IgD-negative memory B cell (primary cell): Measurements from ENCODE around the gene RTKN2. TPM values are rescaled to one million over a fixed set of nuclear protein-coding genes. Genes with fewer than 3 reads are reported as not detected.

ENCODE experiments used
- H3K27ac Mint-ChIP-seq, 3 donors: one replicate each; pipeline ENCODE4 v1.8.0; 2020 to 2022; ENCODE audit warnings: mild to moderate bottlenecking in 3 of 3, mixed read lengths in 3 of 3, moderate library complexity in 1 of 3
- H3K27me3 Mint-ChIP-seq: one replicate; pipeline ENCODE4 v1.8.0; 2021; ENCODE audit warnings: mixed read lengths
- H3K36me3 Mint-ChIP-seq: one replicate; pipeline ENCODE4 v1.8.0; 2020; ENCODE audit warnings: mild to moderate bottlenecking, mixed read lengths
- H3K4me1 Mint-ChIP-seq, 3 donors: one replicate each; pipeline ENCODE4 v1.8.0; 2020 to 2022; ENCODE audit warnings: mixed read lengths in 3 of 3, mild to moderate bottlenecking in 1 of 3
- H3K4me3 Mint-ChIP-seq, 4 donors: one replicate each; pipeline ENCODE4 v1.8.0; 2020 to 2022; ENCODE audit warnings: mild to moderate bottlenecking in 4 of 4, mixed read lengths in 4 of 4, moderate library complexity in 3 of 4
- H3K9me3 Mint-ChIP-seq, 3 donors: one replicate each; pipeline ENCODE4 v1.8.0; 2020 to 2021; ENCODE audit warnings: mixed read lengths in 3 of 3, mild to moderate bottlenecking in 1 of 3
- polyA plus RNA-seq: library from polyadenylated mRNA; unstranded; fragments of 300-500 nt; fragmentation: Illumina TruSeq; gene quantifications from one replicate; pipeline ENCODE4 v1.2.3, GENCODE V29; 2021

The RTKN2 gene
- polyA plus RNA-seq, 1 donor from 2014 or later = 0.05 TPM

DNA sequence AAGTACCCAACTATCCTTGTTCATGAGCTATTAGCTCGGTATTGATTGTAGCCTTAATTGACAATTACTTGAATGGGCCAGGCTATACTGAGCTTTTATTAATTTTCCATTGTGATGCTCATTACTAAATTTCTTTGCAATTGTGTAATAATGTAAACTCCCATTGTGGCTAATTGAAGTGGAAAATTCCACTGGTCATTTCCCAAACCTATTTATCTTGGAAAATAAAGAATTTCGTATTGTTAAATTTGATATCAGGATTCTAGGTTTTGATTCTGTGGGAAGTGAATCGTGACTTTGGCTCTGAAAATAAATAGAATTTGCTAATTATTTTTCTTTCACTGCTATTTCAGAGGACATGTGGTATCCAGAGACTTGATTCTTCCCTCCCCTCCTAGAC, 111.0 kb downstream of the RTKN2 start:
- Mint-ChIP-seq H3K27me3 (no peaks in the 10 kb centered on the region), H3K27ac (no peak overlapping the region), H3K4me3 (no peak overlapping the region), H3K4me1 (peaks cover 1 to 7% (median 5%) of the 10 kb centered on the region in 3 donors), H3K9me3 (no peaks in the 10 kb centered on the region), H3K36me3 (peaks cover 4% of the 10 kb centered on the region)

DNA sequence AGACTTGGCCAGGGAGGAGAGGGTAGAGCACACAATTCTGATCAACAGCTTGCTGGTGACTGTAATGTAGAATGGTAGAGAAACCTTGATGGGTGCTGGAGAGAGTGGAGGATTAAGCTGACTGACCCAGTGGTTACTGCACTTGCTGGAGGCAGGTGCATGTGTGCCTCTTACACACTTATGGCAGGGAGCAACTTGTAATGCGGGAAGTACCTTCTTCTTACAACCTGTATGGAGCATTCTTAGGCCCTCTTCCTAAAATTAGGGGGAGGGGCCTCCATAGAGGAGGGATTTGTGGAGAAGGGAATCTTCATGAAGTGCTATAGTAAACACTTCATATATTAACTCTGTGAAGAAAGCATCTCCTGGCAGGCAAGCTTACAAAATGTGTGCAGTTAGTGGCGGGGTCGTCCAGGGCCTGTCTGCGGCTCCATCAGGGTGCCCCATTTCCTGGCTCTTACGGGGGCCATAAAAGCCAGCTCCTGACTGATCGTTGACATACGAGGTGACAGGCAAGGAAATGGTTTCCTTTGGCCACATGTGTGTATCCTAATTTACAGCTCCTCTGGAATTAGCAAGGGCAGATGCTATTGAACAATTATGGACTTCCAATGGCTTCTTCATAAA, 113.5 kb downstream of the RTKN2 start:
- no peak overlapping the region for H3K4me3 Mint-ChIP-seq
- H3K27ac Mint-ChIP-seq = no peak overlapping the region
- peaks cover 0 to 1% (median 0%) of the 10 kb centered on the region in 3 donors for H3K9me3 Mint-ChIP-seq

DNA sequence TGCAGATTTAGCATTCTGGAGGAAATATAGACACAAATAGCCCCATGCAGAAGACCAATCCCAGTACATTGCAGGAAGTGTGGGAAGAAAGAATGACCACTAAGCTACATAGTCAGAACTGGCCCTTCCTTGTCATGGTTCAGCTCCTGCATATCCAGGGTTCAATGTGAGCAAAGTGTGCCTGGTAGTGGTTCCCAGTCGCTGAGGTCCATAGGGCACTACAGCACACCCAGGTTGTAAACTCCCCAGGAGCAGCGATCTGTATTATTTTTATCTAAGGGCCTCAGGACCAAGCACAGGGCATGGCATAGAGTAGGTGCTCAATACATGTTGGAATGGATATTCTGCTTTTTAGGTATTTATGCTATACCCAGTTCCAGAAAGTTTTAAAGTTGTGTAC, 114.4 kb downstream of the RTKN2 start:
- Mint-ChIP-seq H3K27me3 (no peaks in the 10 kb centered on the region), H3K27ac (no peak overlapping the region), H3K4me3 (peak overlapping the region in 1 of 4 donors; percentile 35), H3K4me1 (peaks cover 1 to 5% (median 5%) of the 10 kb centered on the region in 3 donors), H3K9me3 (peaks cover 0 to 1% (median 0%) of the 10 kb centered on the region in 3 donors), H3K36me3 (peaks cover 2% of the 10 kb centered on the region)

More for the DNA sequence above, 113.5 kb downstream of the RTKN2 start:
- H3K4me1 Mint-ChIP-seq = peaks cover 1 to 5% (median 5%) of the 10 kb centered on the region in 3 donors
- H3K27me3 Mint-ChIP-seq = no peaks in the 10 kb centered on the region
- peaks cover 2% of the 10 kb centered on the region for H3K36me3 Mint-ChIP-seq

DNA sequence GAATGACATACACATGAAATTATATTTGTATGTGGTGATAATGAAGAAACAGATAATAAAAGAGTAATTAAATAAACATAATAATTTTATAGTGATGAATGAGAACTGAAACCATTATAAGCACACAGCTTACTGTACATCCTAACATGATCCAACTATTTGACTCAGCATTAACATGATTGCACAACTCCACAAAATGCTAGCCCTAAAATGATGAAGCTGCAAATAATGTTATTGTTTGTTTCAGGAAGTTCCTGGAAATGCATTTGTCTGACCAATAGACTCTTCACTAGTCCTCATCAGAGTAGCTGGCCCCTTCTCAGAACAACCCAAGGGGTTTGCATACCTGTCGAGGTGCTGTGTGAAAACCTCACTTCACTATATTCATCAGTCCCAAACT, 115.5 kb downstream of the RTKN2 start:
- peaks cover 1 to 5% (median 2%) of the 10 kb centered on the region in 3 donors for H3K4me1 Mint-ChIP-seq
- no peaks in the 10 kb centered on the region for H3K27me3 Mint-ChIP-seq
- H3K4me3 Mint-ChIP-seq = no peak overlapping the region
- H3K36me3 Mint-ChIP-seq = no peaks in the 10 kb centered on the region
- no peak overlapping the region for H3K27ac Mint-ChIP-seq
- peaks cover 0 to 1% (median 0%) of the 10 kb centered on the region in 3 donors for H3K9me3 Mint-ChIP-seq

DNA sequence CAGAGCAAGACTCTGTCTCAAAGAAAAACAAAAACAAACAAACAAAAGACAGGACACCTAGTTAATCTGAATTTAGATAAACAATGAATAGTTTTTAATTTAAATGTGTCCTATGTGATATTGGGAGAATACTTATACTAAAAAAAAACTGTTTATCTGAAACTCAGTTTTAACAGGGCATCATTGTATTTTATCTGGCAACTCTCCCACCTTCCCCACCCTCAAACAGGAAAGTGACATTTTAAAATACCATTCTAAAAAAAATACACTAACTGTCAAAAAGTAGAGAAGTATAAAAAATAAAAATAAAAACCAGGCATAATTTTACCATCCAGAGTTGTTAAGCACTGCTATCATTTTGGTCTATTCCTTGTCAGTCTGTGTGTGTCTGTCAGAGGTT, 119.0 kb downstream of the RTKN2 start:
- peaks cover 0 to 1% (median 0%) of the 10 kb centered on the region in 3 donors for H3K9me3 Mint-ChIP-seq

DNA sequence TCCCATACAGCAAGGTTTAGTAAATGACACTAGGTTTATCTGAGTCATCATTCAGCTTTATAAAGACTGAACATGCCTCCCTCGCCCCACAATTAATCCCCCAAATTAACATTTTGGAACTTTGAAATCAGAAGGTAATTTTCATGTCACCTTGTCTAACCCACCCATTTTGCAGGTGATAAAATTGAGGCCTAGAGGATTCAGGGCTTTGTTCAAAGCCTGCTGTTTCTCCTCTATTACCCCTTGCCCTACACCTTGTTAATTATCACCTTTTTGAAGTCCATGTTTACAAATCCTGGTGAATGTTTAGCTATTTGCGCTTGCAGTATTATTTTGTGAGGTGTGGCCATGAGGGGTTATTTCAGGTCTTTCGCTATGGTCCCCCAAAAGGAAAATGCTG, 120.5 kb downstream of the RTKN2 start:
- Mint-ChIP-seq H3K27me3 (no peaks in the 10 kb centered on the region), H3K36me3 (peaks cover 4% of the 10 kb centered on the region), H3K4me1 (peaks cover 1 to 10% (median 6%) of the 10 kb centered on the region in 3 donors), H3K27ac (peak overlapping the region in 1 of 3 donors; percentile 29), H3K9me3 (peaks cover 0 to 6% (median 5%) of the 10 kb centered on the region in 3 donors), H3K4me3 (no peak overlapping the region)

More for the DNA sequence above, 119.0 kb downstream of the RTKN2 start:
- H3K27me3 Mint-ChIP-seq = no peaks in the 10 kb centered on the region
- H3K27ac Mint-ChIP-seq = no peak overlapping the region
- H3K4me1 Mint-ChIP-seq = peaks cover 0 to 2% (median 0%) of the 10 kb centered on the region in 3 donors
- H3K4me3 Mint-ChIP-seq = no peak overlapping the region
- H3K36me3 Mint-ChIP-seq = no peaks in the 10 kb centered on the region

DNA sequence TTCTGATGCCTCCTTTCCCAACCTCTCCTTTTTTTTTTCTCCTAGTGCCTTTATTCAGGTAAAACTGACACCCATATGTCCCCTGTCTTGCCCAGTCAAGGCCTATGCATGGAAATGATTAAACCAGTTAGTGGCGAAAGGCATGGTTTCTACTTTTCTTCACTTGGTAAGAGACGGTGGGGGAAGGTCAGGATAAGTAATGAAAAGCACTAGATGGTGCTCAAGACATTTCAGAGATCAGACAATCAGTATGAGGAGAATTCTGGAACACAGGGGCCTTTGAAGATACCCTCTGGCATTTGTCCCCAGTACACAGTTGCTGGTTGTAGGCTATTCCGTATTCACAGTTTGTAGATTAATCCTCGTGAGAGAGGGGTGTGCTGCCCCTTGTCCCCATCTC, 121.2 kb downstream of the RTKN2 start:
- no peak overlapping the region for H3K4me3 Mint-ChIP-seq
- H3K36me3 Mint-ChIP-seq = peaks cover 5% of the 10 kb centered on the region
- H3K27ac Mint-ChIP-seq = peak overlapping the region in 1 of 3 donors; percentile 29
- no peaks in the 10 kb centered on the region for H3K27me3 Mint-ChIP-seq
- H3K9me3 Mint-ChIP-seq = peaks cover 0 to 6% (median 5%) of the 10 kb centered on the region in 3 donors
- peaks cover 6 to 10% (median 7%) of the 10 kb centered on the region in 3 donors for H3K4me1 Mint-ChIP-seq

DNA sequence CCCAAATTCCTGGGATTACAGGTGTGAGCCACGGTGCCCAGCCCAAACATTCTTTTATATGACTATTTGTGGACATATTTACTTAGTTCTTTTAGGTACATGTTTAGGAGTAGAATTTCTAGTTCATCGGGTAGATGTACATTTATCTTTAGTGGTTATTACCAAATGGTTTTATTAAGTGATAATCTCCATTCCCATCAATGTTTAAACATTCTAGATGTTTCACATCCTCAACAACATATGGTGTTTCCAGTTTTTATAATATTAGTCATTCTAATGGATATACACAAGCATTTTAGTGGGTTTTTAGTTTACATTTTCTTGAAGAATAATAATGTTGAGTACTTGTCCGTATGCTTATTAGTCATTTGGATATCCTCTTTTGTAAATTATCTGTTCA, 131.7 kb downstream of the RTKN2 start:
- no peak overlapping the region for H3K4me3 Mint-ChIP-seq
- no peak overlapping the region for H3K27ac Mint-ChIP-seq
- H3K36me3 Mint-ChIP-seq = peaks cover 3% of the 10 kb centered on the region
- H3K4me1 Mint-ChIP-seq = no peaks in the 10 kb centered on the region
- peaks cover 2 to 6% (median 5%) of the 10 kb centered on the region in 3 donors for H3K9me3 Mint-ChIP-seq
- no peaks in the 10 kb centered on the region for H3K27me3 Mint-ChIP-seq

DNA sequence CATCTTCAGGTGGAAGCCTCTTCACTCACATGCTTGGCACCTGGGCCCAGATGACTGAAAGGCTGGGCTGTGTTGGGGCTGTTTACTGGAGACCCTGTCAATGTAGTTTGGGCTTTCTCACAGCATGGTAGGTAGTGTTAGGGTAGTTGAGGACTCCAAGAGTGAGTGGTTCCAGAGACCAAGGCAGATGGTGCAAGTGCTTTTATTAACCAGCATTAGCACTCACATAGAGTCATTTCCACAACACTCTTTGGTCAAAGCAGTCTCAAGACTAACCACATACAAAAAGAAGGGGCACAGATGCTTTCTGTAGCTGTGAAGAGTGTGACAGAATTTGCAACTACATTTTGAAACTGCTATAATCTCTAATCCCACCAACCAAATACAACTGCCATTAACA, 135.0 kb downstream of the RTKN2 start:
- Mint-ChIP-seq H3K4me3 (no peak overlapping the region), H3K9me3 (peaks cover 3 to 14% (median 5%) of the 10 kb centered on the region in 3 donors), H3K36me3 (peaks cover 8% of the 10 kb centered on the region), H3K4me1 (no peaks in the 10 kb centered on the region), H3K27ac (peak overlapping the region in 1 of 3 donors; percentile 35), H3K27me3 (no peaks in the 10 kb centered on the region)

Other genes with a start within 250 kb of the RTKN2 start
- not detected for gene ZNF365, start 105.5 kb upstream of the RTKN2 start, polyA plus RNA-seq